ENCODE data around the gene PRG3.

The PRG3 gene

DNA sequence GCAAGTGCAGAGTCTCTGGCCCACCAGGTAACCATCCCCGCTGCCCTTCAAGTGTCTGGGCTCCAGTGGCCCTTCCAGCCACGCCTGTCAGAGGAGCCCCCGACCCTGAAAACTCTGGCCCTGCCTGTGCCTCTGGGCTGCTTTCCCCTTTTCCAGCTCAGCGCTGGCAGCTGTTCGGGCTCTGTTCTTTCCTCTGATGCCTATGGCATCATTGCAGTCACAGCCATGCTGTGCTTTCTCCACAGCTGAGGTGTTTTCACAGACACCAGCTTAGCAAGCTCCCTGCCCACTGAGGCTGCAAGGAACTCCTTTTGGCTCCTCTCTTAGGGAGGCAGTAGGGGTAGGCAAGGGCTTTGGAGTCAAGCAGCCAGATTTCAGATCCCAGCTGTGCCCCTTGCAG is 21.6 kb downstream of the PRG3 start:
- no peak for DNase-seq (ENCODE audit: low spot score)

DNA sequence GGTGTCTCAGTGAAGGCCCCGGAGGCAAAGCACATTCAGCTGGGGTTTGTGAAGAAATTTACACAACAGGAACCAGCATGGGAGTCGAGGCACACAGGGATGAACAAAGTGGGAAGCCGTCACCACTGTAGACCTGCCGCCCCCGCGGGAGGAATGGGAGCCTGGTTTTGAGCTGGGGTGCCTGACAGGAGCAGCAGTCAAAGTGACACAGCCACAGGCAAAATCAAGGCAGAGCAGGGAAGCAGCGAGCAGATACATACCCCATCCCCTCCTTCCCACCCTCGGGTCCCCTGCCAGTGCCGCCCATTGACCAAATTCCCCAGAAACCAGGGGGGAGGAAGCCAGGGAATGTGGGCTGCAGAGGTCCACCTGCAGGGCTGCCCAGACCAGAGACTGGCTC is 22.0 kb downstream of the PRG3 start:
- no peak for DNase-seq (ENCODE audit: low spot score)

GRCh38 chr11:57358543-57358961 is 22.4 kb downstream of the PRG3 start:
- DNase-seq (ENCODE audit: low spot score): no peak

GRCh38 chr11:57357856-57358255 is 23.1 kb downstream of the PRG3 start:
- no peak for DNase-seq (ENCODE audit: low spot score)

DNA sequence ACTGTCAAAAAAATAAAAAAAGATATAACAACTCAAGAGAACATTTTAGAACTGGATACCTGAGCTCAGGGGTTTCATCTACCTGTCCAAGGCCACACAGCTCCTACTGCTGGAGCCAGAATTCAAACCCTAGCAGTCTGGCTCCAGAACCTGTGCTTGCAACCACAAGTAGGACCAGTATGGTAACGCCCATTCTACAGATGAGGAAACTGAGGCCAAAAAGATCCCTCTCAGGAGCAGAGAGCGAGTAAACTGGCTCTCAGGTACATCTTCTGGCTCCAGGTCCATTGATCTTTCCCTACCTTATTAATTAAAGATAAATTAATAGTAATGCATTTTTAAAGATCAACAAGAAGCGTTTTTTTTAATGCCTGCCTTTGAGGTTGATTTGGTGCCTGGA is 23.6 kb downstream of the PRG3 start:
- DNase-seq (ENCODE audit: low spot score): no peak

GRCh38 chr11:57356268-57356667 is 24.7 kb downstream of the PRG3 start:
- peak; percentile 30 for DNase-seq (ENCODE audit: low spot score)

- no peak for DNase-seq (ENCODE audit: low spot score)
These were observed 26.3 kb downstream of the PRG3 start for GRCh38 chr11:57354699-57355098.

- peak; percentile 12 for DNase-seq (ENCODE audit: low spot score)
These were observed 27.1 kb downstream of the PRG3 start for GRCh38 chr11:57353852-57354251.

GRCh38 chr11:57353446-57353845 is 27.5 kb downstream of the PRG3 start:
- no peak for DNase-seq (ENCODE audit: low spot score)

DNA sequence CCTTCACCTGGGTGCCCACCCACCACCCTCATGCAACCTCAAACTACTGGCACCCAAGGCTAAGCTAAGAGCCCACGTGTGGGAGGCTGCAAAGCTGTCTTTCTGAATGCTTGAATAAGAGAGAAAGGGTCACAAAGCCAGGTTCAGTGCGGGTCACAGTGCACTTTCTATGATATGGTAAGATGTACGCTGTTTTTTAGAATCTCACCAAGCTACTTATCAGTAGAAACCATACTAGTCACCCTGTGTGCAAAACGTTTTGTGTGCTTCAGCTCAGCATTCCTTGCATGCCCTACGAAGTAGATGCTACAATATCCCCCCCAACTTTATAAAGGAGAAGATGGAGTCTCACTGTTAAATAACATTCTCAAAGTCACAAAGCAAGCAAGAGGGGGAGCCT is 27.9 kb downstream of the PRG3 start:
- DNase-seq (ENCODE audit: low spot score): no peak

- DNase-seq (ENCODE audit: low spot score): no peak
These were observed 31.3 kb downstream of the PRG3 start for GRCh38 chr11:57349491-57350274.

DNA sequence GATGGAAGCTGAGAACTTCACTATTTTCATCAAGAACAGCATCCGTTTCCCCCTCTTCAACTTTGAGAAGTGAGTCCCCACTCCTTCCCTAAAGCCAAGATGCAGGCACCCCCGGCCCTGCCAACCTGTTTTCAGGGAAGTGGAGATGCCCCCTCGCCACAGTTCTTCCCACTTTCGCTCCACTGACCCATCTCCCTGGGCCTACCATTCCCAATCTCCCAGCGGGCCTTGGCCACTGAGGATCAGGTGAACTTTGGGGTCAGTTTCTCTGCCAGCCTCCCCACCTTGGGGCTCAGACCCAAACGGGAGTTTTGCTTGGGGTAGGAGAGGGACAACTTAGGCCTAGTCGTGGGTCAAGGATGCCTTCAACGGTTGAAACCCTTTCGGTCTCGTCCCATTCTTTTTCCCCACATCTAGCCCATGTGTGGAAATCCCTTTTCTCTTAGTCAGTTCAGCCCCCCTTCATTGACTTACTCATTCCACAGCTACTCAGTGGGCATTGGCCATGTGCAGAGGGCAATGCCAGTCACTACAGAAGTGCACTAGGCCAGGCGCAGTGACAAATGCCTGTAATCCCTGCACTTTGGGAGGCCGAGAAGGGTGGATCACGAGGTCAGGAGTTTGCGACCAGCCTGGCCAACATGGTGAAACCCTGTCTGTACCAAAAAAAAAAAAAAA is 32.2 kb downstream of the PRG3 start:
- no peak for DNase-seq (ENCODE audit: low spot score)

DNA sequence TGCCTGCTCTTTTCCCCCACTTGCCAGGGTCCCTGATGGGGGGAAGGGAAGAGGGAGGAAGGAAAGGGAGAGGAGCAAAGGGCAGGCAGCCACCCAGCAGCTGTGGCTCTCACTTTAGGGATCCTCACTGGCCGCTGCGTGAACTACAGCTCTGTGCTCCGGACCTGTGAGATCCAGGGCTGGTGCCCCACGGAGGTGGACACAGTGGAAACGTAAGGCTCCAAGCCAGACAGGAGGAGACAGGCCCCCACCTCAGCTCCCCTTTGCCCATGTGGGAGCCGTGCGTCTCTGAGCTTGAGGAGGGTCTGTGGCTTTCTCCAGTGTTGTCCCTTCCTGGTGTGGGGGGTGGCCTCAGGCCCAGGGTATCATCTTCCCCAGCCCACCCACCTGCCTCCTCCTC is 32.9 kb downstream of the PRG3 start:
- DNase-seq (ENCODE audit: low spot score): no peak

- DNase-seq (ENCODE audit: low spot score): no peak
These were observed 33.6 kb downstream of the PRG3 start for GRCh38 chr11:57347336-57347735.

DNA sequence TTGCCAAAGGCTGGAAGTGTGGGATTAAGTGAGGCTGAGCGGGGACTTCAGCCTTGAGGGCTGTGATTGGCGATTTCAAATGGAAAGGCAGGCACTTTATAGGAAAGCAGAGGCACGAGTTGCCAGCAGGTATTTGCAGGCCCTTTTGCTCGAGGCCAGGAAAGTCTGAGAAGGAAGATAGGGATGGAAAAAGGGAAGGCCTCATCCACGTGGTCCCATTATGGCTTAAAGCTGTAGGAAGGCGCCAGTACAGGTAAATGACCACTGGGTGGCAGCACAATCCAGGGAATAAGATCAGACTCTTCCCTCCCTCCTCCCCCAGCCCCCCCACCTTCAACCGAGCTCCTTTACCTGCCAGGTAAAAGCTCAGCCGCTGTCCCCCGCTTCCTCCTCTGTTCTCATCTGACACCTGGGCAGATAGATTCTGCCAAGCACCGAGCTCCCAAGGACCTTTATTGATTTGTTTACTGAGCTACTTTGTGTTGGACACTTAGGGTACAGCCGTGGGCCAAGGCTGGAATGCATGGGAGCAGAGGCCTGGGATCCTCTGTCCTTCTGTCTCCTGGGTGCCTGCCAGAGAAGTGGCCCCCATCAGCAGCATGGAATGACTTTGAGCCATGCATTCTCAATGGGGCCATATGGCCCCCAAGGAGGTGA is 35.3 kb downstream of the PRG3 start:
- peak; percentile 73 for DNase-seq (ENCODE audit: low spot score)

GRCh38 chr11:57344826-57345225 is 36.1 kb downstream of the PRG3 start:
- no peak for DNase-seq (ENCODE audit: low spot score)

DNA sequence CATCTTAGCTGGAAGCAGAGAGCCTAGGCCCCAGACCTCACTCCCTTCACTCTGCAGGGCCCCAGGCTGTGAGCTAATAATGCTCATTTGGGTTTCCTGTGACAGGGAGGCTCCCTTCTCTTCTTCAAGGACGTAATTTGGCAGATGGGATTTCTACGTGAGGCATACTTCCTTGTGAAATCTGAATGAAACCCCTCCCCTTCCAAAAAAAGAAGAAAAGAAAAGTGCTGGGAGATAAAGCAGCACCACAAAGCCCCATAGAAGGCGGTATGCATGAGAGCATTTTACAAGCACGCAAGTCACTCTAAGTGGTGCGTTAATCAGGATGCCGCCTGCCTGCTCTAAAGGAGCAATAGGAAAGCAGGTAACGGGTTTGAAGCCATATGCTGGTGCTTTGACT is 37.1 kb downstream of the PRG3 start:
- no peak for DNase-seq (ENCODE audit: low spot score)

GRCh38 chr11:57342702-57343101 is 38.2 kb downstream of the PRG3 start:
- no peak for DNase-seq (ENCODE audit: low spot score)

- no peak for DNase-seq (ENCODE audit: low spot score)
These were observed 39.6 kb downstream of the PRG3 start for GRCh38 chr11:57341250-57341808.

DNA sequence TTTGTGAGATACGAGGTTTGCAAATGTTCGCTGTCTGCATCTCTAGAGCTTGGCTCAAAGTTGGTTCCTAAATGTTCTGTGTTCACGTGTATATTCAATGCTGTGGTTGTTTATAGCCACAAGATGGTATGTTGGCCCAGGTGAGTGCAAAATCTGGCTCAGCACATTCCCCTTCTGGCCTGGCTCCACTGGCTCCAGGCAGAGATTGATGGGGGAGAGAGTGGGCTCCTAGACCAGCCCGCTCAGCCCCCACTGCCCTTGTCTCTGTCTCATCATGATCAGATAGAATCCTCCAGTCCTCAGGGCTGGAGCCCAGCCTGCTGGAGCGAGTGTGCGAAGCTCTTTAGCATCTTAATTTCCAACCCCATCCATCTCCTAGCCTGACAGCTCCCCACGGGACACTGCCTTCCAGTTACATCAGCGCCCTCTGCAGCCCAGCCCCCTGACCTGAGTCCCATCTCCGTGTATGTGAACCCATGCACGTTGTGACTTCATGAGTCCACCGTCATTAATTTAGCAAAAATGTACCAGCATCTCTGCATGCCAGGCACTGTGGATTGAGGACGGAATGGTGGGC is 40.8 kb downstream of the PRG3 start:
- DNase-seq (ENCODE audit: low spot score): no peak

DNA sequence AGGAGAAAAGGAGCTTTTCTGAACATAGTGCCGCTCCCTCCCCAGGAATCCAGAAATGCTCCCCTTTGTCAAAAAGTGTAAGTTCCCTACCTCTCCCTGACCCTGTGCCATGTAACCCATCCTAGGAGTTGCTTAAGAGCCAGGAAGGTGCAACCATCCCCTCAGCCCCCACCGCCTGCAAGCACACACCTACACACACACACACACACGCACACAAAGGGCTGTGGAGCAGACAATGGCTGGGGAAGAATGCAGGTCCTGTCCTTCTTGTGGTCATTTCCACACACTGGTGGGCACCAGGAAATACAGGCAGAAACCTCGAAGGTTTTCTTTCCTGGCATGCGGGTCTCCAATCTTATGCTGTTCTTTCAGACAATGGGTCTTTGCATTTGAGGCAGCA is 41.6 kb downstream of the PRG3 start:
- DNase-seq (ENCODE audit: low spot score): no peak

DNA sequence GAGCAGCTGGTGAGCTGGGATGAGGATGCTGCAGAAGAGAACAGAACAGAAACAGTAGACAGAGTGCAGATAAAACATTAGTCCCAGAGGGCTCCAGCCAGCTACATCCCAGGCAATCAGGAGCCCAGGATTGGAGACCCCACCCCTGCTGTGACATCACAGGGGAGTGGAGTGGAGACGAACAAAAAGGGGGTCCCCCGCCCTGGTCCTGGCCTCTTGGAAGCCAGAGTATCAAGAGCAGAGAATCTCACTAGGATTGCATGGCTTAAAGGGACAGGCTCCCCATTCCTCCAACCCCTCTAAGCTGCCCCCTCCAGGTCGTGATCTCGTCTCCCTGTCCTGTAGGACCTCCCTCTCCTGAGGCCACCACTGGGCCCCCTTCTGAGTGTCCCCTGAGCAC is 42.8 kb downstream of the PRG3 start, which contains the start of gene P2RX3:
P2RX3 (plus strand) TSS at position 211 of the 400 bp plus-strand sequence. CDS start 199 bp downstream, outside the sequence.
- DNase-seq (ENCODE audit: low spot score): no peak

Measured in pons (tissue), 1 donor.